CD4-positive, CD25-positive, alpha-beta regulatory T cell (primary cell): ENCODE results near the gene SMC5. TPM values are rescaled to one million over a fixed set of nuclear protein-coding genes. Genes with fewer than 3 reads are reported as not detected.

Source experiments
- ATAC-seq, 2 donors: fragments of 150-1000 bp; cut with Tn5 transposase; one replicate each; pipeline ENCODE4 v1.10.0; 2021; ENCODE audit warnings: low read depth in 2 of 2, moderate number of reproducible peaks in 2 of 2, moderate library complexity in 1 of 2
- DNase-seq, 3 donors: peaks; one replicate each; pipeline versions ENCODE4 v3.0.0 to v3.0.0-alpha.2; 2012 to 2022; ENCODE audit warnings: mixed read lengths in 1 of 3
- H3K27ac ChIP-seq: one replicate; pipeline ENCODE4 v1.7.0; 2013; ENCODE audit warnings: mild to moderate bottlenecking, low read length; ENCODE audit not compliant: insufficient read depth, poor library complexity, severe bottlenecking
- H3K27me3 ChIP-seq: one replicate; pipeline ENCODE4 v1.7.0; 2013; ENCODE audit warnings: low read length; ENCODE audit not compliant: control insufficient read depth, insufficient read depth
- H3K36me3 ChIP-seq: one replicate; pipeline ENCODE4 v1.7.0; 2013; ENCODE audit warnings: mild to moderate bottlenecking, low read length, moderate library complexity; ENCODE audit not compliant: control insufficient read depth, insufficient read depth
- H3K4me1 ChIP-seq: 2 replicates; pipeline ENCODE4 v1.7.0; 2013; ENCODE audit warnings: mild to moderate bottlenecking, low read length; ENCODE audit not compliant: insufficient read depth, control insufficient read depth, poor library complexity, severe bottlenecking
- H3K4me3 ChIP-seq: one replicate; pipeline ENCODE4 v1.7.0; 2013; ENCODE audit warnings: low read depth, mild to moderate bottlenecking, low read length, moderate library complexity
- H3K9me3 ChIP-seq, 2 experiments: 1 replicate in 1 of 2; 2 replicates in 1 of 2; pipeline ENCODE4 v1.7.0; 2013; ENCODE audit warnings: low read length in 2 of 2, mild to moderate bottlenecking in 1 of 2, moderate library complexity in 1 of 2; ENCODE audit not compliant: control insufficient read depth in 2 of 2
- H3K27ac Mint-ChIP-seq, 3 donors: one replicate each; pipeline ENCODE4 v1.8.0; 2020 to 2022; ENCODE audit warnings: mild to moderate bottlenecking in 3 of 3, mixed read lengths in 3 of 3, moderate library complexity in 2 of 3
- H3K27me3 Mint-ChIP-seq: one replicate; pipeline ENCODE4 v1.8.0; 2022; ENCODE audit warnings: mild to moderate bottlenecking, mixed read lengths
- H3K36me3 Mint-ChIP-seq: one replicate; pipeline ENCODE4 v1.8.0; 2020; ENCODE audit warnings: mixed read lengths
- H3K4me1 Mint-ChIP-seq, 4 donors: one replicate each; pipeline ENCODE4 v1.8.0; 2020 to 2022; ENCODE audit warnings: mixed read lengths in 4 of 4, mild to moderate bottlenecking in 1 of 4
- H3K4me3 Mint-ChIP-seq, 4 donors: one replicate each; pipeline ENCODE4 v1.8.0; 2020 to 2022; ENCODE audit warnings: mild to moderate bottlenecking in 4 of 4, mixed read lengths in 4 of 4, moderate library complexity in 3 of 4
- H3K9me3 Mint-ChIP-seq, 7 donors: one replicate each; pipeline ENCODE4 v1.8.0; 2020 to 2022; ENCODE audit warnings: mixed read lengths in 7 of 7, mild to moderate bottlenecking in 3 of 7, moderate library complexity in 2 of 7
- polyA plus RNA-seq, 4 donors: library from polyadenylated mRNA; unstranded; fragments of 300-500 nt; fragmentation: Illumina TruSeq; gene quantifications; one replicate each; pipeline ENCODE4 v1.2.3, GENCODE V29; 2021
- total RNA-seq: library from RNA; stranded (reverse); gene quantifications from one replicate; pipeline ENCODE4 v1.2.3, GENCODE V29; 2022

Gene SMC5
- total and polyA plus RNA-seq, 5 donors from 2014 or later = 12.5 to 37.1 (median 17.6) TPM

DNA sequence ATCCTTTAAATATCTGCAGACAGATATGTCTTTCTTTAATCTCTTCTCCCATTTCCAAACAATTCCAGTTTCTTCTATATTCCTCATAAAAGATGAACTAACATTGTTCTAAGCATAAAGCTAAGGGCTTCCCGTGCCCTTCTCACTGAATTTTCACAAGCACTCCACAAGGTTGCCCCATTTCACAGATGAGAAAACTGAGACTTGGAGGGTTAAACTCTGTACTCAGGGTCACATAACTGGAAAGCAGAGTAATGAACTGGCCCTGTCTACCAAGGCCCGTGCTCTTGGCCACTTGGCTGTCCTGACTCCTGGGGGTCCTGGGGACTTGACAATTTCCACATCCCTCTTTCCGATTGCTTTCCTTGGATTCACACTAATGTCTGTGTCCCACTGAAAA is 130.4 kb downstream of the SMC5 start:
- no peak overlapping the region for H3K4me3 ChIP-seq
- H3K36me3 ChIP-seq = peaks cover 18% of the 10 kb centered on the region
- no peaks in the 10 kb centered on the region for H3K9me3 ChIP-seq
- no peaks in the 10 kb centered on the region for H3K27me3 ChIP-seq
- Mint-ChIP-seq H3K27me3 (no peaks in the 10 kb centered on the region), H3K27ac (no peak overlapping the region), H3K4me3 (no peak overlapping the region), H3K4me1 (peaks cover 39 to 75% (median 53%) of the 10 kb centered on the region in 4 donors), H3K36me3 (peaks cover 26% of the 10 kb centered on the region), H3K9me3 (no peaks in the 10 kb centered on the region)
- ATAC-seq (no peak), DNase-seq (no peak)
- no peak overlapping the region for H3K27ac ChIP-seq
- H3K4me1 ChIP-seq = peaks cover 32% of the 10 kb centered on the region

DNA sequence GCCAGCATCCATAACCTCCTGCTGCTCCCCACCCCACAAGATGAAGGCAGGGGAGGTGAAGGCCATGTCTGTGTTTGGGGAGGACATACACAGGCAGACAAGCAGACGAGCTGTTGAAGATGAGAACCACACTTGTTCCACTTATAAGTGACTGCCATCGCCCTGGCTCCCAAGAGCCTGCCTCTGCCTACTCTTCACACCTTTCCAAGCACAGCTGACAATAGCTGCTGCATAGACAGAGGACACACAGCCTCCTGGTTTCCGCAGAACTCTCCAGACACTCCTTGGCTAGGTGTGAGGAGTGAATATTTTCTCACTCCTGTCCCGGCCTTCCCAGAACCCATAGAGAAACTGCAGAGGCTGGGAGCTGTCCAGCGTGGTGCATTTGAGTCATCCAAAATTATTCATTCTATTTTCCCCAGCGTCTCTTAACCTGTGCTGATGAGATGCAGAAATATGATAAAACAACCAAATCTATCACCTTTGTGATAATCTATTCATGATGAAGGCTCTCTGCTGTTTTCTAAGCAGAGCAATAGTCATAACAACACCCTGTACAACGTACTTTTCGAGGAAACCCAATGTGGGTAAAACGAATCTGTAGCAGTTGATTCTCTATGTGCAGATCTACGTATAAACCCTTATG is 131.0 kb downstream of the SMC5 start:
- Mint-ChIP-seq H3K4me1 (peaks cover 44 to 80% (median 58%) of the 10 kb centered on the region in 4 donors), H3K9me3 (no peaks in the 10 kb centered on the region), H3K4me3 (peak overlapping the region in 2 of 4 donors; percentile 49 to 71), H3K36me3 (peaks cover 21% of the 10 kb centered on the region), H3K27me3 (no peaks in the 10 kb centered on the region), H3K27ac (no peak overlapping the region)
- no peaks in the 10 kb centered on the region for H3K27me3 ChIP-seq
- H3K4me1 ChIP-seq = peaks cover 37% of the 10 kb centered on the region
- no peaks in the 10 kb centered on the region for H3K9me3 ChIP-seq
- no peak overlapping the region for H3K27ac ChIP-seq
- peak; percentile 48 to 49 for ATAC-seq
- no peak overlapping the region for H3K4me3 ChIP-seq
- DNase-seq = peak in 1 of 3 donors; percentile 63
- peaks cover 14% of the 10 kb centered on the region for H3K36me3 ChIP-seq

DNA sequence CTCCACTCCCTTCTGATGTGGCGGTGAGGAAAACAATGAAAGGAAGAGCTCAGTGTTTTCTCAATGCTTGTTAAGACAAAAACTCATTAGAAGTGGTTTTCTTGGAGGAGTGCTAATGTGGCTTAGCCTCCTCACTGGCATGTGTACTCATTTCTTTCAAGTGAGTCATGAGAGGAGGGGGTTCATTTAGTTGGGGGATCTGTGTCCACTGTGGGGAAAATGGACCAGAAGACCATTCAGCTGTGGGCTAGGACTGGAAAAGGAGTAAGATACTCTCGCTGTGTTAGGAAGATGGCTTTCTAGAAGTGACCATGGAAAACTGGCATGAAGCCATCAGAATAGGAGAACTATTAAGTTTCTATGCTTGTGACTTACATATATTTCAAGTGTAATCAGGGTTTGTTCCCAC is 132.2 kb downstream of the SMC5 start:
- peaks cover 18% of the 10 kb centered on the region for H3K36me3 Mint-ChIP-seq
- no peak for ATAC-seq
- H3K27me3 ChIP-seq = no peaks in the 10 kb centered on the region

DNA sequence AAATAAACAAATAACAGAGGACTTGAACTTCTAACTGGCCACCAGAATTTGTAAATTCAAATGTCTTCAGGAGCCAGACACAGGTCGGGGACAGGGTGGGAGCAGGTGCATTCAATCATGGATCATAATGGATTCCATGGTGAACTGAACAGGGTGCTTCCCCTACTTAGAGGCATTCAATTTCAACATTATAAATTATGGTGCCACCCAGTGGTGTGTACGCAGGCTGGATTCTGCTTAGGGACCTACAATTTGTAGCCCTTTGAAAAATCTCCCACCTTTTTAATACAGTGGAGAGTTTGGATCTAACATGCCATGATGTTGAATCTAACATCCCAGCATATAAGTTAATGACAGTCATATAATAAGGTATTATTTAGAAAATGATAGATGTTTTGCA is 133.4 kb downstream of the SMC5 start:
- H3K4me3 ChIP-seq = no peak overlapping the region
- peak in 1 of 3 donors; percentile 29 for DNase-seq
- Mint-ChIP-seq H3K27me3 (no peaks in the 10 kb centered on the region), H3K36me3 (peaks cover 7% of the 10 kb centered on the region), H3K27ac (no peak overlapping the region), H3K9me3 (no peaks in the 10 kb centered on the region), H3K4me1 (peaks cover 44 to 88% (median 61%) of the 10 kb centered on the region in 4 donors), H3K4me3 (peak overlapping the region in 2 of 4 donors; percentile 8 to 81)
- H3K27ac ChIP-seq = no peak overlapping the region
- H3K4me1 ChIP-seq = peaks cover 54% of the 10 kb centered on the region
- H3K9me3 ChIP-seq = no peaks in the 10 kb centered on the region
- no peaks in the 10 kb centered on the region for H3K27me3 ChIP-seq
- no peaks in the 10 kb centered on the region for H3K36me3 ChIP-seq
- ATAC-seq = no peak

More for the DNA sequence above, 132.2 kb downstream of the SMC5 start:
- Histone ChIP-seq H3K36me3 (peaks cover 9% of the 10 kb centered on the region), H3K4me1 (peaks cover 41% of the 10 kb centered on the region), H3K9me3 (no peaks in the 10 kb centered on the region), H3K4me3 (no peak overlapping the region), H3K27ac (no peak overlapping the region)
- H3K27me3 Mint-ChIP-seq = no peaks in the 10 kb centered on the region
- H3K4me3 Mint-ChIP-seq = peak overlapping the region in 3 of 4 donors; percentile 8 to 71 (median 49)
- DNase-seq = peak in 1 of 3 donors; percentile 14
- H3K27ac Mint-ChIP-seq = peak overlapping the region in 1 of 3 donors; percentile 12
- H3K9me3 Mint-ChIP-seq = no peaks in the 10 kb centered on the region
- H3K4me1 Mint-ChIP-seq = peaks cover 47 to 84% (median 60%) of the 10 kb centered on the region in 4 donors

DNA sequence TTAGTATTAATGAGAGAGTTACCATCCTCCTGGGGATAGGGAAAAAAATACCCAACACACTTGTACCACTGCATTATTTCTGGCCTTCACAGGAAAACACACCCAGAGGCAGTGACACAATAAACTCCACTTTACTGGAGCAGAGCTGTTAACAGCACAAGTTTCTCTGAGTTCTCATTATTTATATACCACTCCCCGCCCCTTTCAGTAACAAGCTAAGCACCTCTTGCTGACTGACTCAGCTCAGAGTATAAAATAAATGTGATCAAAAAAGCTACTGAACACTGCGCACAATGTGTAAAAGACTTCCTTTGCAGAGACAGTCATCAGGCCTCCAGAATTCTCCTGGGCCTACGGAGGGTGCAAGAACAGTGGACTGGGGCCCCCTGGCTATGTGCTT is 134.1 kb downstream of the SMC5 start:
- Histone ChIP-seq H3K36me3 (no peaks in the 10 kb centered on the region), H3K9me3 (no peaks in the 10 kb centered on the region), H3K27me3 (no peaks in the 10 kb centered on the region), H3K4me3 (no peak overlapping the region), H3K27ac (no peak overlapping the region), H3K4me1 (peaks cover 60% of the 10 kb centered on the region)
- Mint-ChIP-seq H3K36me3 (peaks cover under 1% of the 10 kb centered on the region), H3K27ac (no peak overlapping the region), H3K4me3 (peak overlapping the region in 1 of 4 donors; percentile 69), H3K27me3 (no peaks in the 10 kb centered on the region), H3K4me1 (peaks cover 45 to 89% (median 66%) of the 10 kb centered on the region in 4 donors), H3K9me3 (no peaks in the 10 kb centered on the region)
- ATAC-seq (no peak), DNase-seq (no peak)

DNA sequence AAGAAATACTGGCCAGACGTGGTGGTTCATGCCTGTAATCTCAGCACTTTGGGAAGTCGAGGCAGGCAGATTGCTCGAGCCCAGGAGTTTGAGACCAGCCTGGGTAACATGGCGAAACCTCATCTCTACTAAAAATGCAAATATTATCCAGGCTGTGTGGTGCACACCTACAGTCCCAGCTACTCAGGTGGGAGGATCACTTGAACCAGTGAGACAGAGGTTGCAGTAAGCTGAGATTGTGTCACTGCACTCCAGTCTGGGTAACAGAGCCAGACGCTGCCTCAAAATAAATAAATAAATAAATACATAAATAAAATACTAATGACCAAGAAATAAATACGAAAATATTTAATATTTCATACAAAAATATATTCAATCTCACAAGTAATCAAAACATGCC is 136.9 kb downstream of the SMC5 start:
- peaks cover 75% of the 10 kb centered on the region for H3K4me1 ChIP-seq
- H3K27ac Mint-ChIP-seq = peak overlapping the region in 1 of 3 donors; percentile 59

DNA sequence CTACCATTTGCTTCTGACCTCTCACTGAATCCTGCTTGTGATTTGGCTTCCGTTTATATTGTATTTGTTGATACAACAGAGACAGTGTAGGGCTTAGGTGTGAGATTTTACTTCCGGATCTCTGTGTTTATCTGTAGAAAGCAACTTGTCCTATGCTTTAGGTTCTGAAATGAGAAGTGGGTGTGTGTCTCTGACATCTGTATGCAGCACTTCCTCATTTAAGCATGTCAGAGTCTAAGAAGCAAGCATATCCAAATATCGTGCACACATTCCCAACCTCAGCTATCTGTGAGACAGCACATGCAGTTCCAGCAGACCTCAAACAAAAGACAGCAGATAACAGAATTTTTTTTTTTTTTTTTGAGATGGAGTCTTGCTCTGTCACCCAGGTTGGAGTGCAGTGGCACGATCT is 139.4 kb downstream of the SMC5 start:
- DNase-seq = peak in 2 of 3 donors; percentile 53 to 80
- Histone ChIP-seq H3K4me3 (peak overlapping the region; percentile 52), H3K27ac (peak overlapping the region; percentile 48), H3K36me3 (no peaks in the 10 kb centered on the region), H3K27me3 (no peaks in the 10 kb centered on the region), H3K4me1 (peaks cover 60% of the 10 kb centered on the region), H3K9me3 (no peaks in the 10 kb centered on the region)
- peak overlapping the region; percentile 0 to 74 (median 58) for H3K4me3 Mint-ChIP-seq
- peaks cover 26 to 83% (median 56%) of the 10 kb centered on the region in 4 donors for H3K4me1 Mint-ChIP-seq
- peak overlapping the region; percentile 67 to 81 (median 78) for H3K27ac Mint-ChIP-seq
- H3K9me3 Mint-ChIP-seq = no peaks in the 10 kb centered on the region
- ATAC-seq = peak; percentile 86 to 94
- no peaks in the 10 kb centered on the region for H3K27me3 Mint-ChIP-seq
- H3K36me3 Mint-ChIP-seq = no peaks in the 10 kb centered on the region

More for the DNA sequence above, 136.9 kb downstream of the SMC5 start:
- Histone ChIP-seq H3K9me3 (no peaks in the 10 kb centered on the region), H3K36me3 (no peaks in the 10 kb centered on the region), H3K27me3 (no peaks in the 10 kb centered on the region), H3K27ac (no peak overlapping the region), H3K4me3 (no peak overlapping the region)
- DNase-seq (no peak), ATAC-seq (no peak)
- H3K27me3 Mint-ChIP-seq = no peaks in the 10 kb centered on the region
- no peak overlapping the region for H3K4me3 Mint-ChIP-seq
- H3K36me3 Mint-ChIP-seq = no peaks in the 10 kb centered on the region
- peaks cover 34 to 90% (median 69%) of the 10 kb centered on the region in 4 donors for H3K4me1 Mint-ChIP-seq
- H3K9me3 Mint-ChIP-seq = no peaks in the 10 kb centered on the region

DNA sequence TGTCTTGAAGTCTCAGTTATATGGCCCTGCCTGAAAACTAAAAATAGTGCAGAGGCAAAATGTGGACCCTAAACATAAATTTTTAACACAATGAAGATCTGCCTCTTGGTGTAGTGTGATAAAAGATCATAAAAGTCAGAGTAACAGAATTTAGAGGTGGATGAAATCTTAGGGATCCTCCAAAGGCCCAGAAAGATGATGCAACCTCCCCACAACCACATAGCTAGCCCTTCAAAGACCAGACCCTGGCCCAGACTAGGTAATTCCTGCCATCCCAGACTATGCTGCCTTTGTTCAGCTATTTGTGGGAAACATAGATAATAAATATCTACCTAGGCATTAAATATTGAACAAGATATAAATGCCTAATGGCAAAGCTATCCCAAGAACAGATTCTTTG is 140.4 kb downstream of the SMC5 start:
- Histone ChIP-seq H3K27ac (peak overlapping the region; percentile 48), H3K27me3 (no peaks in the 10 kb centered on the region), H3K4me1 (peaks cover 57% of the 10 kb centered on the region), H3K4me3 (no peak overlapping the region), H3K9me3 (no peaks in the 10 kb centered on the region), H3K36me3 (no peaks in the 10 kb centered on the region)
- DNase-seq (no peak), ATAC-seq (no peak)
- Mint-ChIP-seq H3K4me3 (peak overlapping the region in 2 of 4 donors; percentile 45 to 49), H3K27me3 (no peaks in the 10 kb centered on the region), H3K27ac (peak overlapping the region; percentile 56 to 78 (median 76)), H3K4me1 (peaks cover 22 to 83% (median 60%) of the 10 kb centered on the region in 4 donors), H3K36me3 (no peaks in the 10 kb centered on the region), H3K9me3 (no peaks in the 10 kb centered on the region)
